Activated CD4-positive, alpha-beta T cell treated with anti-CD3 and anti-CD28 coated beads, Interleukin-2, amount 50 U/mL, for 16 hours (primary cell): ENCODE data around the gene MT1B.

Experiments
- DNase-seq: peaks from one replicate; pipeline ENCODE4 v3.0.0-alpha.2; 2020

The MT1B gene

DNA sequence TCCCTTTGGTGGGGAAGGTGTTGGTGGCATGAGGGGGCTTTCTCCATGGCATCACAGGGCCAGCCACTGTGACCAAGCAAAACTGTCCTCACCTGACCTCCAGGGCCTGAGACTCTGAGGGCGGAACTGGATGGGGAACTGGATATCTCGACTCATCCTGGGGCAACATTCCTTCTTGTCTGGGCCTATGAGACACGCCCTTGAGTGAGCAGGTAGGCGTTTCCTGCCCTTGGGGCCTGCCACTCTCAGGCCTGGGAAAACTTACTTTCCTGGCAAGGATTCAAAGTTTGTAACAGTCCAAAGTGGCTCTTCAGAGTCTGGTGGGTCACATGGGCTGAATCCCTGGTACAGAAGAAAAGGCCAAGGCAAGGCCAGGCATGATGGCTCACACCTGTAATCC, 40.2 kb downstream of the MT1B start:
- DNase-seq, result no peak

DNA sequence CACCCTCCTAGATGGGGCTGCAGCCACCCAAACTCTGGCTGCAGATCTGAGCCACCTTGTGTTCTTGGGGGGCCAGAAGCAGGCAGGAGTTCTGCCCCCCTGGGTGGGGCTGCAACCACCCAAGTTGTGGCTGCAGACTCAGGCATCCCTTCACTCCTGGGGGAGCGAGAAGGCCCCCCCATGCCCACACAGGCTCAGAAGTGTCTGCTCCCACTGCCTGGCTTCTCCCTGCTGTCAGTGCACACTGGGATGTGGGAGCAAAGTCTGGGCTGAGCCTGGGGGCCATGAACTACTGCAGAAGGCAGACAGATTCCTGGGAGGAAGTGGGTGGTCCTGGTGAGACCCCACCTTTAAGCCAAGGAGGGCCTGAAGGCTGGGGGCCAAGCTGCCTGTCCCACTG, 43.6 kb downstream of the MT1B start:
- no peak for DNase-seq

DNA sequence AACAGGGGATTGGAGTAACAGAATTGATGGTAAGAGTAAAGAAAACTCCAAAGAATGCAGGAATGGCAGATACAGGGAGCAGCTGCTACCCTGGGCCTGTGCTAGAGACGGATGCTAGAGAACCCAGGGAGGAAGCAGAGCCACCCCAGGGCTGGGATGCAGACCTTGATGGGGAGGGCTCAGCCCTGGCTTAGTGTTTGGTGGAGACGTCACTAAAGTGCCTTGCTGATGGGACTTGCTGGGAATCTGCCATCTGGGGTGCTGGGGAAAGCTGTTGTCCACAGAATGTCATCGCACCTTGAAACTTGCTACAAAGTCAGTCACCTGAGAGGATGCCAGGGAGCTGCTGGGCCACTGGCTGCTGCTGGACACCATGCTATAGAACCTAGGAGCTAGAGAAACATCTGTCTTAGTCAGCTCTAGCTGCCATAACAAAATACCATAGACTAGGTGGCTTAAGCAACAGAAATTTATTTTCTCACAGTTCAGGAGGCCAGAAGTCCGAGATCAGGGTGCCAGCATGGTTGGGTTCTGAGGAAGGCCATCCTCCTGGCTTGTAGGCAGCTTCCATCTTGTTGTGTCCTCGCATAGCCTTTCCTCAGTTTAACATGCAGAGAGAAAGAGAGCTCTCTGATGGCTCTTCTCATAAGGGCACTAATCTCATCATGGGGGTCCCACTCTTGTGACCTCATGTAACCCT, 45.9 kb downstream of the MT1B start:
- DNase-seq, result no peak

GRCh38 chr16:56700195-56700594, 48.5 kb downstream of the MT1B start:
- DNase-seq, result no peak

DNA sequence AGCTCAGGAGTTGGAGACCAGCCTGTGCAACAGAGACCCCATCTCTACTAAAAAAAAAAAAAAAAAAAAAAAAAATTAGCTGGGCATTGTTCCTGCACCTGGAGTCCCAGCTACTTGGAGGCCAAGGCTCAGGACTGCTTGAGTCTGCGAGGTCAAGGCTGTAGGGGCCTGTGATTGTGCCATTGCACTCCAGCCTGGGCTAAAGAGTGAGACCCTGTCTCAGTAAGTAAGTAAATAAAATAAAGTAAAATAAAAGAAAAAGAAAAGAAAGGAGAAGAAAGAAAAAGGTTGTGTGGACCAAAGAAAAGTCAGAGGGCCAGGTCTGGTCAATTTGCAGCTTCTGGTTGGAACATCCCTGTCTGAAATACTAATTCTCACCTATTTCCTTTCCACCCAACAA, 48.9 kb downstream of the MT1B start:
- no peak for DNase-seq

DNA sequence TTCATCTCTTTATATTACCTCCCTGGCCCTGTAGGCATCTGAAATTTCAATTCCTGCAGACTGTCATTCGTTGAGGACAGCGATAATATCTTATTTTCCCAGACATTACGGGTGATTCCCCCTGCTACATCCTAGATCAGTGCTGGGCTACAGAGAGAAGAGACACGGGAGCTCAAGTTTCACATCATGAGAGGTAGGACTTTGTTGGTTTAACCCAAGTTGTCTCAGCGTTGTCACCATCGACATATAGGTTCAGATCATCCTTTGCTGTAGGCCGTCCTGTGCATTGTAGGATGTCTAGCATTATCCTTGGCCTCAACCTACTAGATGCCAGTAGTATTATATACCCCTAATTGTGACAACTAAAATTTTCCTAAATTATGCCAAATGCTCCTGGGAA, 49.8 kb downstream of the MT1B start:
- no peak for DNase-seq
